HepG2 (cell line): ENCODE data around the gene REPIN1. TPM values are rescaled to one million over a fixed set of nuclear protein-coding genes. Genes with fewer than 3 reads are reported as not detected.

Source experiments
- ARID3A ChIP-seq: IDR thresholded peaks from 2 replicates; pipeline ENCODE4 v1.6.1; 2012; ENCODE audit warnings: low read depth, low read length, improper control_type of control experiment
- CEBPG ChIP-seq: IDR thresholded peaks from 2 replicates; pipeline ENCODE4 v1.6.1; 2016
- FOXK1 ChIP-seq: sonication (generic); formaldehyde crosslinking; IDR thresholded peaks from 2 replicates; pipeline ENCODE4 v1.4.0; 2020; ENCODE audit warnings: low read depth, missing genetic modification reagents, borderline replicate concordance
- NONO ChIP-seq, 2 experiments: fragments of 450-650 bp in 1 of 2; sonication (generic) in 1 of 2; formaldehyde crosslinking in 1 of 2; IDR thresholded peaks in 1 of 2; conservative IDR thresholded peaks in 1 of 2; 2 replicates each; pipeline versions ENCODE4 v1.6.1 to v1.8.0; 2017 to 2022; ENCODE audit warnings: mild to moderate bottlenecking in 1 of 2, missing genetic modification reagents in 1 of 2, moderate library complexity in 1 of 2
- PHB2 ChIP-seq: fragments of 450-650 bp; IDR thresholded peaks from 2 replicates; pipeline ENCODE4 v1.6.1; 2018; ENCODE audit not compliant: partially characterized antibody
- PRMT3 ChIP-seq: sonication (generic); formaldehyde crosslinking; IDR thresholded peaks from 2 replicates; pipeline ENCODE4 v1.8.1; 2022; ENCODE audit warnings: low read depth, mild to moderate bottlenecking, moderate library complexity, missing genetic modification reagents, borderline replicate concordance
- RBM22 ChIP-seq: fragments of 200-400 bp; formaldehyde crosslinking; optimal IDR thresholded peaks from 2 replicates; pipeline ENCODE3; 2017; ENCODE audit warnings: mild to moderate bottlenecking, low read length, moderate library complexity
- RFX5 ChIP-seq: IDR thresholded peaks from 2 replicates; pipeline ENCODE4 v1.6.1; 2011; ENCODE audit warnings: low read depth, low read length, improper control_type of control experiment
- SP1 ChIP-seq, 2 experiments: fragments of 450-650 bp in 1 of 2; sonication (generic) in 1 of 2; formaldehyde crosslinking in 1 of 2; IDR thresholded peaks; 2 replicates each; pipeline versions ENCODE4 v1.4.0 to v1.6.1; 2016 to 2020; ENCODE audit warnings: missing genetic modification reagents in 1 of 2
- ZNF574 ChIP-seq: sonication (generic); formaldehyde crosslinking; IDR thresholded peaks from 2 replicates; pipeline ENCODE4 v1.4.0; 2020; ENCODE audit warnings: missing genetic modification reagents
- ZNF616 ChIP-seq: sonication (generic); formaldehyde crosslinking; IDR thresholded peaks from 2 replicates; pipeline ENCODE4 v1.5.0; 2020; ENCODE audit warnings: low read depth, mild to moderate bottlenecking, missing genetic modification reagents
- ZNF790 ChIP-seq: sonication (generic); formaldehyde crosslinking; IDR thresholded peaks from 2 replicates; pipeline ENCODE4 v1.8.0; 2022; ENCODE audit warnings: missing genetic modification reagents, mild to moderate bottlenecking, borderline replicate concordance
- ZUFSP ChIP-seq: sonication (generic); formaldehyde crosslinking; IDR thresholded peaks from 2 replicates; pipeline ENCODE4 v1.9.0; 2021; ENCODE audit warnings: missing genetic modification reagents, mild to moderate bottlenecking, borderline replicate concordance
- polyA plus RNA-seq, 8 experiments: library from polyadenylated mRNA; depleted of rRNA in 3 of 8; stranded (reverse) in 7 of 8; unstranded in 1 of 8; fragments of >200 nt; fragmentation: Illumina TruSeq in 4 of 8; extraction: Trizol in 4 of 8; gene quantifications; 2 replicates each; pipeline versions ENCODE4 v1.2.1 to v1.2.3, GENCODE V29; 2011 to 2016; ENCODE audit warnings: low read depth in 4 of 8, missing spikeins in 1 of 8, mixed read lengths in 1 of 8; ENCODE audit not compliant: insufficient read depth in 1 of 8
- total RNA-seq, 5 experiments: library from RNA; depleted of rRNA; stranded (reverse); fragments of >200 nt; fragmentation: Illumina TruSeq; extraction: Trizol; gene quantifications; 2 replicates each; pipeline ENCODE4 v1.2.3, GENCODE V29; 2016; ENCODE audit warnings: low read depth in 1 of 5
- TF ChIP-seq, protein P1 (sequence below): sonication (generic); formaldehyde crosslinking; IDR thresholded peaks from 2 replicates; pipeline ENCODE4 v1.4.0; 2020; ENCODE audit warnings: missing genetic modification reagents, borderline replicate concordance
- TF ChIP-seq, protein P2 (sequence below): conservative IDR thresholded peaks from 2 replicates; pipeline ENCODE4 v1.6.1; 2018; ENCODE audit warnings: missing genetic modification reagents
- TF ChIP-seq, protein P3 (sequence below): sonication (generic); formaldehyde crosslinking; IDR thresholded peaks from 2 replicates; pipeline ENCODE4 v1.4.0; 2020; ENCODE audit warnings: low read depth, mild to moderate bottlenecking, missing genetic modification reagents

Gene REPIN1
- total and polyA plus RNA-seq, 2 of the 13 experiments (the other 11 are each of a cell fraction or from before 2014, with no cell fraction given), result 69.9 to 108 TPM

DNA sequence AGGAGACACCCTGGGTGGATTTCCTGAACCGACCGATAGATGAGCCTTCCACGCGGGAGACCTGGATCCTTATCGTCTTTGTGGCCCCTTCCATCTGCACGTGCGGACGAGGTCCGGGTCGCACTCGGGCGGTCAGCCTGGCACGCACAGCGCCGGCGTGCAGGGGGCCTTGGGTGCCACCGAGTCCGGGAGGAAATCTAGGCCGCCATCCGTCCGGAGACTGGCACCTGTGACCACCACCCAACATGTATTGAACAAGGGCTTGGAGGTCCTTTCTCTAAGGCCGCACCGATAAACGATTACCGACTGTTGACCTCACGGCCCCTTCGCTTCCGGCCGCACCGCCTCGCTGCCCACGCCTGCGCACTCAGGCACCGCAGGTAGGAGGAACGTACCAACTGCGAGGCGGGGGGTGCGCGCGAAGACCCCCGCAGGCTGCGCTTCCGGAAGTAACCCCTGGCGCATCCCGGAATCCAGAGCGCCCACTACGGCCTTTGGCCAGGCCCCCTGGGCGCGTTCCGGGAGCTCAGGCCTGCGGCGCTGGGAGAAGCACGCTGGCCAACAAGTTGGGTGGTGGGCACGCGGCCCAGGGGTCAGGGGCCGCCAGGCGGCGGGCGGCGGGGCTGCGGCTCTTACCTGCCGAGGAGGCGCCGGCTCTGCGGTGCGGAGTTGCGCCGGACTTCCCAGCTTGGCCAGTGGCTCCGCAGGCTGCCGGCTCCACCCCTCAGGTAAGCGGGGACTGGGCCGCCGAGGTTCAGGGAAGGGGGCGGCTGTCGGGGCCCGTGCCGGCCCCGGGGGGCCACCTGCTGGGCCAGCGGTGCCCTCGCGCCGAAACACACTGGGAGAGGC is 45.6 kb upstream of the REPIN1 start, which contains the start of the genes ACTR3C and LRRC61 (continued):
- no peak for TF ChIP-seq ARID3A
- TF ChIP-seq, protein P1, sequence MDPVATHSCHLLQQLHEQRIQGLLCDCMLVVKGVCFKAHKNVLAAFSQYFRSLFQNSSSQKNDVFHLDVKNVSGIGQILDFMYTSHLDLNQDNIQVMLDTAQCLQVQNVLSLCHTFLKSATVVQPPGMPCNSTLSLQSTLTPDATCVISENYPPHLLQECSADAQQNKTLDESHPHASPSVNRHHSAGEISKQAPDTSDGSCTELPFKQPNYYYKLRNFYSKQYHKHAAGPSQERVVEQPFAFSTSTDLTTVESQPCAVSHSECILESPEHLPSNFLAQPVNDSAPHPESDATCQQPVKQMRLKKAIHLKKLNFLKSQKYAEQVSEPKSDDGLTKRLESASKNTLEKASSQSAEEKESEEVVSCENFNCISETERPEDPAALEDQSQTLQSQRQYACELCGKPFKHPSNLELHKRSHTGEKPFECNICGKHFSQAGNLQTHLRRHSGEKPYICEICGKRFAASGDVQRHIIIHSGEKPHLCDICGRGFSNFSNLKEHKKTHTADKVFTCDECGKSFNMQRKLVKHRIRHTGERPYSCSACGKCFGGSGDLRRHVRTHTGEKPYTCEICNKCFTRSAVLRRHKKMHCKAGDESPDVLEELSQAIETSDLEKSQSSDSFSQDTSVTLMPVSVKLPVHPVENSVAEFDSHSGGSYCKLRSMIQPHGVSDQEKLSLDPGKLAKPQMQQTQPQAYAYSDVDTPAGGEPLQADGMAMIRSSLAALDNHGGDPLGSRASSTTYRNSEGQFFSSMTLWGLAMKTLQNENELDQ (CRISPR knock-in tag), result no peak
- TF ChIP-seq ZNF790 (CRISPR knock-in tag), result peak; percentile 90; the same call in 1 of the 2 replicates
- peak; percentile 88 for TF ChIP-seq ZNF574 (CRISPR knock-in tag)
- no peak for TF ChIP-seq NONO (IDR thresholded peaks at IDR 0.05)
- peak; percentile 93 for TF ChIP-seq NONO (CRISPR knock-in tag; conservative IDR thresholded peaks at IDR 0.05)
- TF ChIP-seq, protein P2, sequence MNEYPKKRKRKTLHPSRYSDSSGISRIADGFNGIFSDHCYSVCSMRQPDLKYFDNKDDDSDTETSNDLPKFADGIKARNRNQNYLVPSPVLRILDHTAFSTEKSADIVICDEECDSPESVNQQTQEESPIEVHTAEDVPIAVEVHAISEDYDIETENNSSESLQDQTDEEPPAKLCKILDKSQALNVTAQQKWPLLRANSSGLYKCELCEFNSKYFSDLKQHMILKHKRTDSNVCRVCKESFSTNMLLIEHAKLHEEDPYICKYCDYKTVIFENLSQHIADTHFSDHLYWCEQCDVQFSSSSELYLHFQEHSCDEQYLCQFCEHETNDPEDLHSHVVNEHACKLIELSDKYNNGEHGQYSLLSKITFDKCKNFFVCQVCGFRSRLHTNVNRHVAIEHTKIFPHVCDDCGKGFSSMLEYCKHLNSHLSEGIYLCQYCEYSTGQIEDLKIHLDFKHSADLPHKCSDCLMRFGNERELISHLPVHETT, result peak; percentile 95
- 0 out of 2 replicates have a peak, but pooled peaks have one; percentile 19 for TF ChIP-seq PRMT3
- TF ChIP-seq, protein P3, sequence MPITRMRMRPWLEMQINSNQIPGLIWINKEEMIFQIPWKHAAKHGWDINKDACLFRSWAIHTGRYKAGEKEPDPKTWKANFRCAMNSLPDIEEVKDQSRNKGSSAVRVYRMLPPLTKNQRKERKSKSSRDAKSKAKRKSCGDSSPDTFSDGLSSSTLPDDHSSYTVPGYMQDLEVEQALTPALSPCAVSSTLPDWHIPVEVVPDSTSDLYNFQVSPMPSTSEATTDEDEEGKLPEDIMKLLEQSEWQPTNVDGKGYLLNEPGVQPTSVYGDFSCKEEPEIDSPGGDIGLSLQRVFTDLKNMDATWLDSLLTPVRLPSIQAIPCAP (CRISPR knock-in tag), result no peak
- no peak for TF ChIP-seq RFX5
- TF ChIP-seq ZUFSP, result no peak
- no peak for TF ChIP-seq PHB2
- peak; percentile 53 for TF ChIP-seq ZNF616 (CRISPR knock-in tag)
- TF ChIP-seq SP1 (IDR thresholded peaks at IDR 0.05), result no peak
- 0 out of 2 replicates have a peak, but pooled peaks have one; percentile 38 for TF ChIP-seq SP1 (CRISPR knock-in tag; IDR thresholded peaks at IDR 0.05)
- peak; percentile 78; the same call in 1 of the 2 replicates for TF ChIP-seq FOXK1
- peak; percentile 31 for TF ChIP-seq CEBPG
- TF ChIP-seq RBM22, result no peak
